ENCODE measurements around the gene SMC5. TPM values are rescaled to one million over a fixed set of nuclear protein-coding genes. Genes with fewer than 3 reads are reported as not detected.

Gene SMC5
- total and polyA plus RNA-seq, 2 of the 8 experiments (the other 6 are each of a cell fraction or from before 2014, with no cell fraction given), result 4.5 to 22.6 TPM

GRCh38 chr9:70382046-70382708 is 123.4 kb downstream of the SMC5 start (continued):
- TF ChIP-seq E2F6 (IDR thresholded peaks at IDR 0.05), result no peak
- no peak for TF ChIP-seq TCF12 (IDR thresholded peaks at IDR 0.05; ENCODE audit: low read depth, low read length)
